ENCODE results near the gene RTP5. TPM values are rescaled to one million over a fixed set of nuclear protein-coding genes. Genes with fewer than 3 reads are reported as not detected.

The RTP5 gene
- total and polyA plus RNA-seq, 2 of the 8 experiments (the other 6 are each of a cell fraction or from before 2014, with no cell fraction given) = not detected

GRCh38 chr2:241842067-241842415, 27.5 kb upstream of the RTP5 start (continued):
- TF ChIP-seq CHD7 (IDR thresholded peaks at IDR 0.05; ENCODE audit: insufficient replicate concordance, low read length) (no peak), CREB1 (IDR thresholded peaks at IDR 0.05) (no peak), POLR2AphosphoS5 (IDR thresholded peaks at IDR 0.05; ENCODE audit: low read depth, low read length) (no peak), YY1 (IDR thresholded peaks at IDR 0.05; ENCODE audit: low read depth, low read length) (no peak), ATF2 (IDR thresholded peaks at IDR 0.05; ENCODE audit: low read length) (no peak), USF2 (IDR thresholded peaks at IDR 0.05; ENCODE audit: low read length) (no peak), SUZ12 (IDR thresholded peaks at IDR 0.05; ENCODE audit: low read length) (no peak), KDM5A (IDR thresholded peaks at IDR 0.05; ENCODE audit: low read length) (no peak), GTF2F1 (IDR thresholded peaks at IDR 0.05; ENCODE audit: borderline replicate concordance, low read depth, low read length) (no peak)
